Activated CD4-positive, alpha-beta T cell treated with anti-CD3 and anti-CD28 coated beads, Interleukin-2, amount 50 U/mL, for 4 hours (primary cell): Measurements from ENCODE around the gene PALMD.

Experiments
- DNase-seq, 2 experiments: peaks; one replicate each; pipeline ENCODE4 v3.0.0-alpha.2; 2020

PALMD gene

GRCh38 chr1:99662539-99663080 is 16.7 kb downstream of the PALMD start:
- no peak for DNase-seq

GRCh38 chr1:99663501-99663900 is 17.6 kb downstream of the PALMD start:
- DNase-seq = no peak

- DNase-seq = no peak
Observed at GRCh38 chr1:99665212-99665611, 19.3 kb downstream of the PALMD start.

GRCh38 chr1:99669376-99669775 is 23.5 kb downstream of the PALMD start:
- DNase-seq = no peak

- no peak for DNase-seq
Observed at GRCh38 chr1:99669821-99670220, 23.9 kb downstream of the PALMD start.

- DNase-seq = no peak
Observed at GRCh38 chr1:99670583-99670982, 24.7 kb downstream of the PALMD start.

GRCh38 chr1:99672038-99672437 is 26.1 kb downstream of the PALMD start:
- DNase-seq = no peak

- no peak for DNase-seq
Observed at GRCh38 chr1:99672530-99673213, 26.8 kb downstream of the PALMD start.

- no peak for DNase-seq
Observed at GRCh38 chr1:99673315-99673714, 27.4 kb downstream of the PALMD start.

- no peak for DNase-seq
Observed at GRCh38 chr1:99674115-99675064, 28.5 kb downstream of the PALMD start.

- DNase-seq = no peak
Observed at GRCh38 chr1:99675292-99675691, 29.4 kb downstream of the PALMD start.

GRCh38 chr1:99675994-99676393 is 30.1 kb downstream of the PALMD start:
- no peak for DNase-seq

- no peak for DNase-seq
Observed at GRCh38 chr1:99676876-99677275, 31.0 kb downstream of the PALMD start.

- DNase-seq = no peak
Observed at GRCh38 chr1:99677416-99677815, 31.5 kb downstream of the PALMD start.

- no peak for DNase-seq
Observed at GRCh38 chr1:99680270-99680669, 34.4 kb downstream of the PALMD start.

GRCh38 chr1:99681583-99681982 is 35.7 kb downstream of the PALMD start:
- no peak for DNase-seq

GRCh38 chr1:99682291-99682751 is 36.4 kb downstream of the PALMD start:
- no peak for DNase-seq

- peak in 1 of 2 experiments; percentile 12 for DNase-seq
Observed at GRCh38 chr1:99685516-99686180, 39.7 kb downstream of the PALMD start.

GRCh38 chr1:99691175-99691574 is 45.3 kb downstream of the PALMD start:
- DNase-seq = no peak

GRCh38 chr1:99696616-99697015 is 50.7 kb downstream of the PALMD start:
- no peak for DNase-seq

- no peak for DNase-seq
Observed at GRCh38 chr1:99697580-99697979, 51.7 kb downstream of the PALMD start.

GRCh38 chr1:99700020-99700419 is 54.1 kb downstream of the PALMD start:
- no peak for DNase-seq

- DNase-seq = no peak
Observed at GRCh38 chr1:99702221-99702620, 56.3 kb downstream of the PALMD start.
